A549 (cell line): ENCODE measurements around the gene TNF. TPM values are rescaled to one million over a fixed set of nuclear protein-coding genes. Genes with fewer than 3 reads are reported as not detected.
A peak's percentile ranks its signal among the peaks of the same experiment; 100 is the strongest.

Experiments
- ATAC-seq, 2 experiments: fragments of 200-7000 bp in 1 of 2; fragments of >200 bp in 1 of 2; cut with Nextera tagmentation in 1 of 2; cut with Tn5 transposase in 1 of 2; 3 replicates each; pipeline versions ENCODE4 v1.8.0 to v1.9.1; 2018 to 2020; ENCODE audit warnings: mild to moderate bottlenecking in 1 of 2, moderate library complexity in 1 of 2
- CTCF ChIA-PET: fragments of 300-600 bp; sonication (Branson Sonifier 250); formaldehyde crosslinking; extraction: SDS; loops from one replicate; lab custom pipeline; 2021; ENCODE audit warnings: antibody characterized with exemption, inconsistent platforms; lab: Yijun Ruan, JAX
- POLR2A ChIA-PET: fragments of 350-600 bp; formaldehyde crosslinking; extraction: SDS; loops from one replicate; lab custom pipeline; 2021; ENCODE audit warnings: antibody characterized with exemption, inconsistent platforms; lab: Yijun Ruan, JAX
- DNase-seq, 2 experiments: peaks; one replicate each; pipeline versions ENCODE4 v3.0.0 to v3.0.0-alpha.2; 2011 to 2016; ENCODE audit warnings: low read depth in 1 of 2, low spot score in 1 of 2
- FAIRE-seq: peaks from 2 replicates; lab custom pipeline; 2011; peaks lifted over from hg19 to GRCh38; lab: Jason Lieb, UNC
- H3K27ac ChIP-seq, 2 experiments: fragments of >200 bp; sonication (Bioruptor Twin); formaldehyde crosslinking; 3 replicates each; pipeline ENCODE4 v1.5.1; 2016 to 2017
- H3K4me1 ChIP-seq: fragments of >200 bp; sonication (Bioruptor Twin); formaldehyde crosslinking; 3 replicates; pipeline ENCODE4 v1.6.1; 2016
- H3K4me2 ChIP-seq: fragments of >200 bp; sonication (Bioruptor Twin); formaldehyde crosslinking; 3 replicates; pipeline ENCODE4 v1.6.1; 2016
- H3K4me3 ChIP-seq: fragments of >200 bp; sonication (Bioruptor Twin); formaldehyde crosslinking; 3 replicates; pipeline ENCODE4 v1.5.1; 2016
- H3K9me3 ChIP-seq: fragments of >200 bp; sonication (Bioruptor Twin); formaldehyde crosslinking; 3 replicates; pipeline ENCODE4 v1.6.1; 2016
- BCL3 ChIP-seq: fragments of >200 bp; sonication (Bioruptor Twin); formaldehyde crosslinking; IDR thresholded peaks from 3 replicates; pipeline ENCODE4 v1.6.1; 2016
- BHLHE40 ChIP-seq: IDR thresholded peaks from 2 replicates; pipeline ENCODE4 v1.6.1; 2012; ENCODE audit warnings: low read depth, low read length, inconsistent platforms
- CHD4 ChIP-seq: fragments of 200-600 bp; sonication (generic); IDR thresholded peaks from 2 replicates; pipeline ENCODE4 v1.6.1; 2016; ENCODE audit warnings: antibody characterized with exemption, mild to moderate bottlenecking, borderline replicate concordance
- ESRRA ChIP-seq: fragments of 150-350 bp; IDR thresholded peaks from 2 replicates; pipeline ENCODE4 v1.6.1; 2014; ENCODE audit warnings: mild to moderate bottlenecking, low read length, borderline replicate concordance
- FOSB ChIP-seq: fragments of 250-450 bp; sonication (Bioruptor Pico); IDR thresholded peaks from 2 replicates; pipeline ENCODE4 v1.5.0; 2020; ENCODE audit warnings: mild to moderate bottlenecking, moderate library complexity
- FOSL2 ChIP-seq, 2 experiments: fragments of 450-650 bp in 1 of 2; fragments of >200 bp in 1 of 2; sonication (Bioruptor Twin) in 1 of 2; formaldehyde crosslinking; IDR thresholded peaks; 2 replicates each; pipeline versions ENCODE4 v1.5.0 to v1.6.1; 2016 to 2020; ENCODE audit warnings: mild to moderate bottlenecking in 1 of 2, moderate library complexity in 1 of 2
- HDAC2 ChIP-seq: fragments of 200-600 bp; sonication (generic); IDR thresholded peaks from 2 replicates; pipeline ENCODE4 v1.6.1; 2016
- HES2 ChIP-seq: fragments of >200 bp; sonication (Bioruptor Twin); formaldehyde crosslinking; IDR thresholded peaks from 2 replicates; pipeline ENCODE4 v1.6.1; 2016
- HMGXB4 ChIP-seq: fragments of 250-450 bp; sonication (Bioruptor Pico); IDR thresholded peaks from 2 replicates; pipeline ENCODE4 v1.5.0; 2021; ENCODE audit warnings: mild to moderate bottlenecking, moderate library complexity, borderline replicate concordance
- NPAS2 ChIP-seq: fragments of 250-450 bp; sonication (Bioruptor Pico); IDR thresholded peaks from 2 replicates; pipeline ENCODE4 v1.8.0; 2022; ENCODE audit warnings: mild to moderate bottlenecking, moderate library complexity, borderline replicate concordance
- POLR2A ChIP-seq: IDR thresholded peaks from 2 replicates; pipeline ENCODE4 v1.6.1; 2012; ENCODE audit warnings: mild to moderate bottlenecking, low read length
- POLR2AphosphoS2 ChIP-seq: conservative IDR thresholded peaks from 2 replicates; pipeline ENCODE4 v1.6.1; 2012; ENCODE audit warnings: low read length, improper control_type of control experiment, inconsistent platforms
- TP53 ChIP-seq: fragments of 250-450 bp; sonication (Bioruptor Pico); IDR thresholded peaks from 2 replicates; pipeline ENCODE4 v1.5.0; 2021; ENCODE audit warnings: mild to moderate bottlenecking, moderate library complexity
- ZC3H11A ChIP-seq: fragments of 450-650 bp; IDR thresholded peaks from 2 replicates; pipeline ENCODE4 v1.6.1; 2014; ENCODE audit warnings: antibody characterized with exemption, mild to moderate bottlenecking
- ZNF302 ChIP-seq: fragments of 250-450 bp; sonication (Bioruptor Pico); IDR thresholded peaks from 2 replicates; pipeline ENCODE4 v1.9.0; 2021; ENCODE audit warnings: inconsistent platforms, mild to moderate bottlenecking, moderate library complexity
- WGBS: methylation state at CpG from one replicate; pipeline ENCODE4 v1.1.6; 2017; ENCODE audit errors: missing lambda C conversion rate; 5-methylcytosine and 5-hydroxymethylcytosine counted together
- polyA plus RNA-seq, 4 experiments: library from polyadenylated mRNA; depleted of rRNA in 3 of 4; stranded (reverse); fragments of >200 nt; fragmentation: RNase III in 1 of 4; extraction: RNeasy Plus Mini Kit Qiagen cat#74134 plus additional on column Dnase treatment in 1 of 4; gene quantifications; 2 replicates in 3 of 4; 3 replicates in 1 of 4; pipeline ENCODE4 v1.2.3, GENCODE V29; 2011 to 2017
- TF ChIP-seq, protein P1 (sequence below): IDR thresholded peaks from 2 replicates; pipeline ENCODE4 v1.6.1; 2012; ENCODE audit warnings: low read depth, borderline replicate concordance

The TNF gene
- polyA plus RNA-seq, 2 of the 4 experiments (the other 2 are of a cell fraction) = not detected

- no peak overlapping the region for H3K4me3 ChIP-seq
- FAIRE-seq (no peak), ATAC-seq (no peak), DNase-seq (no peak)
- H3K27ac ChIP-seq = no peak overlapping the region
- H3K9me3 ChIP-seq = no peaks in the 10 kb centered on the region
- no peak overlapping the region for H3K4me2 ChIP-seq
- no peaks in the 10 kb centered on the region for H3K4me1 ChIP-seq
- TF ChIP-seq HES2 = no peak
- TF ChIP-seq POLR2AphosphoS2 = 0 out of 2 replicates have a peak, but pooled peaks have one; percentile 1
- ChIA-PET CTCF (interaction anchor here (0.5 to 1.6 kb wide), 7 partner anchors 10 to 373 kb away, joined by 3 to 6 read pairs (median 3); partner anchors contain the start of genes ATP6V1G2 and DDX39B), POLR2A (interaction anchor here (1.4 kb wide), 1 partner anchor 9 kb away, joined by 6 read pairs; the partner anchor contains the start of gene DDX39B)
- 89% methylated on average over 9 of the region's 9 CpGs for WGBS
Observed at GRCh38 chr6:31531771-31532643, 43.4 kb upstream of the TNF start.

DNA sequence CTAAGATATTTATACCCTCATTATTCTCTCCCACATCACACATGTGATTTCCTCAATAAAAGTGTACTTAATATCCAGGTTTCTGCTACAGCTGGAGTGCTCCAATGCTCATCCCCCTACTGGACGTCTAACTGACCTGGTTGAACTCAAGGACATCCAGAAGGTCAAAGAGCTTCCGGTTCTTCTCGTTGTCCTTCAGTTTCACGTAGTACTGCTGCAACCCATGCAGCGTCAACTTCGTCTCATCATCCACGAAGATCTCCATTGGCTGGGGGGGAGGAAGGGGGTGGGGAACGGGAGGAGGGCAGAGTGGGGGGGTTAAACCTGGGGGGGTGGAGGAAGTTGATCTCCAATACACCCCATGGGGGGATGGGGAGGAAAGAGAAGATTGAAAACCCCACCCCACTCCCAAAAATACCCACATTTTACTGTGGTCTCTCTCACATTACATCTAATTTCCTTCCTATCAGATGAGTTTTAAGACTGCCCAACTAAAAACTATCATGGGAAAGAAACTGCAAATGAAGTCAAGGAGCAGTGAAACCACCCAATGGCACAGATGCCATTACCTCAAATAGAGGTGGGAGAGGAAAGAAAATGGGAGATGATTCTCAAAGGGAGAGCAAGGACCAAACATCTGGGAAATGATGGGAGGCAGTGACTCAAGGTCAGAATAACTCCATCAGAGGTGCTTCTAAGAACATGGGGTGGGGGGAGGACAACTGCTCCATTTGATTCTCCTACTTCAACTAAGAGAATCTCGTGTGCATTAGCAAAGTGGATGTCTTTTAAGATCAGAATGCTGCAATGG is 42.5 kb upstream of the TNF start:
- H3K4me3 ChIP-seq = no peak overlapping the region
- H3K27ac ChIP-seq = no peak overlapping the region
- no peaks in the 10 kb centered on the region for H3K4me1 ChIP-seq
- TF ChIP-seq FOSL2 (IDR thresholded peaks at IDR 0.05) (no peak), FOSL2 (CRISPR knock-in tag; IDR thresholded peaks at IDR 0.05) (no peak), TP53 (no peak), NPAS2 (CRISPR knock-in tag) (no peak), ZC3H11A (no peak), HMGXB4 (no peak)
- TF ChIP-seq, all 56 proteins: peak for 0
- FAIRE-seq = no peak
- no peak for ATAC-seq
- WGBS = 72% methylated on average over 9 of the region's 9 CpGs
- ChIA-PET POLR2A (interaction anchor here (1.4 kb wide), 1 partner anchor 9 kb away, joined by 6 read pairs; the partner anchor contains the start of gene DDX39B), CTCF (interaction anchor here (1.6 kb wide), 1 partner anchor 9 kb away, joined by 6 read pairs; the partner anchor contains the start of gene DDX39B)
- no peak for DNase-seq
- no peak overlapping the region for H3K4me2 ChIP-seq
- no peaks in the 10 kb centered on the region for H3K9me3 ChIP-seq

DNA sequence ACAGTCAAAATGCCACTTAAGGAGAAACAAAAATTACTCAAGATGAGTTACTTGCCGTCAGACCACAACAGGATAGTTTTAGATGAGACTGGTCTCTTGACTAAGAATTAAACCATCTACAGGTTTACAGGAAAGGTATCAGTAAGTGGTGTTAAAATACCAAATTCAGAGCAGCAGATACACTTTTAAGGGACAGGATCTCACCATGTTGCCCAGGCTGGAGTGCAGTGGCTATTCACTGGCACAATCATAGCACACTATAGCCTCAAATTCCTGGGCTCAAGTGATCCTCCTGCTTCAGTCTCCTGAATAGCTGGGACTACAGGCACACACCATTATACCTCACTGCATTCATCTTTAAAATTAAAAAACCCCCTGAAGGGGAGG is 41.9 kb upstream of the TNF start:
- TF ChIP-seq, protein P1, sequence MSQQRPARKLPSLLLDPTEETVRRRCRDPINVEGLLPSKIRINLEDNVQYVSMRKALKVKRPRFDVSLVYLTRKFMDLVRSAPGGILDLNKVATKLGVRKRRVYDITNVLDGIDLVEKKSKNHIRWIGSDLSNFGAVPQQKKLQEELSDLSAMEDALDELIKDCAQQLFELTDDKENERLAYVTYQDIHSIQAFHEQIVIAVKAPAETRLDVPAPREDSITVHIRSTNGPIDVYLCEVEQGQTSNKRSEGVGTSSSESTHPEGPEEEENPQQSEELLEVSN = no peak
- TF ChIP-seq ZNF302 (CRISPR knock-in tag) (no peak), BCL3 (no peak), BHLHE40 (no peak), CHD4 (no peak), POLR2A (no peak), HDAC2 (no peak), ESRRA (no peak), FOSB (CRISPR knock-in tag) (no peak), TP53 (no peak)
- ChIA-PET POLR2A (no interaction called here), CTCF (interaction anchor here (0.6 to 1.1 kb wide), 2 partner anchors 22 to 68 kb away, joined by 4 read pairs; no protein-coding TSS in a partner anchor)
- Histone ChIP-seq H3K4me3 (no peak overlapping the region), H3K4me2 (no peak overlapping the region), H3K4me1 (peaks cover 4% of the 10 kb centered on the region; the same call in 2 of the 3 replicates), H3K9me3 (no peaks in the 10 kb centered on the region), H3K27ac (no peak overlapping the region)
- 96% methylated on average over 1 of the region's 1 CpG for WGBS
- ATAC-seq (no peak), FAIRE-seq (no peak), DNase-seq (no peak)
